ENCODE measurements around the gene MT4.

MT4 gene

GRCh38 chr16:56547949-56548567 lies 16.8 kb upstream of the MT4 start:
- TF ChIP-seq CTCF (IDR thresholded peaks at IDR 0.05; ENCODE audit: low read depth, low read length), result no peak
- no peak overlapping the region for H3K4me3 ChIP-seq (ENCODE audit: low read depth, low read length)

DNA sequence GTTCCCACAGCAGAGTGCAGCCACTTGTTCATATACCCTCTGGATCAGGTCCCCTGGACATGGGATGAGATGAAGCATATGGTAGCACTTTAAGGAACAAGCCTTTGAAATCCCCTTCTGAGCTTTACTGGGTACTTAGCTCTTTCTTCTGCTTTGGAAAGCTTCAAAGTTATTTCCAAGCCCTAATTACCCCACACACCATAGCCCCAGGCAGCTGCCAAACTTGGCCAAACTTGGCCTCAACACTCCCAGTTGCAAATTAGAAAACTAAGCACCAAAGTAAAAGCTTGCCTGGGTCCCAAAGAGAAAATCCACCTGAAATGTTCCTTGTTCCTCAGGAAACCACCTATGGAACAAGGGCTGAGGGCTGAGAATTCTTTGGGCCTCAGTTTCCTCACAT lies 15.7 kb upstream of the MT4 start:
- H3K4me3 ChIP-seq (ENCODE audit: low read depth, low read length), result no peak overlapping the region

DNA sequence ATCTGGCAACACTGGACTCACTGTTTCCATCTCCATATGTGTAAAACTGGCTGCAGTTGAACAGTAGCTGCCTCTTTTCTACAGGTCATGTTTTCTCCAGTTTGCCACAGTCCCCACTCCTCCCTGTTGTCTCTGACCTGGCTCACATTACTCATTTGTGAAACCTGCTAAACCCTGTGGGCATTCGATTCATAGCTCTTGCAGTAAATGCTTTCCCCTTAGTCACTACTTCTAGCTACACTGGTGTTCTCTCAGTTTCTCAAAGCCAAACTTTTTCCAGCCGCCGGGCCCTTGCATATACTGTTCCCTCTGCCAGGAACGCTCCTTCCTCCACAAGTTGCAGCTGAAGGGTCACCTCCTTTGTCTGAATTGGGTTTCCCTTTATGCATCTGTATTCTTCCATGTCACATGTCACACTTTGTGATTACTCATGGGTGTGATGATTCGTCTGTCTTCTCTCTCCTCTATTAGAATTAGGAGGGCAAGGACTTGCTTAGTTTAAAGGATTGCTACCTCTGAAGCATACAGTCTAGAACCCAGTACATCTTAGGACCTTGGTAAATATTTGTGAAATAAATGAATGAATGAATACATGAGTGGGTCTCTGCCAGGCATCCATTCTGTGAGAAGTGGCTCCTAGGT lies 15.0 kb upstream of the MT4 start:
- no peak overlapping the region for H3K4me3 ChIP-seq (ENCODE audit: low read depth, low read length)
- no peak for TF ChIP-seq CTCF (IDR thresholded peaks at IDR 0.05; ENCODE audit: low read depth, low read length)

More for the DNA sequence above, 15.7 kb upstream of the MT4 start:
- no peak for TF ChIP-seq CTCF (IDR thresholded peaks at IDR 0.05; ENCODE audit: low read depth, low read length)

DNA sequence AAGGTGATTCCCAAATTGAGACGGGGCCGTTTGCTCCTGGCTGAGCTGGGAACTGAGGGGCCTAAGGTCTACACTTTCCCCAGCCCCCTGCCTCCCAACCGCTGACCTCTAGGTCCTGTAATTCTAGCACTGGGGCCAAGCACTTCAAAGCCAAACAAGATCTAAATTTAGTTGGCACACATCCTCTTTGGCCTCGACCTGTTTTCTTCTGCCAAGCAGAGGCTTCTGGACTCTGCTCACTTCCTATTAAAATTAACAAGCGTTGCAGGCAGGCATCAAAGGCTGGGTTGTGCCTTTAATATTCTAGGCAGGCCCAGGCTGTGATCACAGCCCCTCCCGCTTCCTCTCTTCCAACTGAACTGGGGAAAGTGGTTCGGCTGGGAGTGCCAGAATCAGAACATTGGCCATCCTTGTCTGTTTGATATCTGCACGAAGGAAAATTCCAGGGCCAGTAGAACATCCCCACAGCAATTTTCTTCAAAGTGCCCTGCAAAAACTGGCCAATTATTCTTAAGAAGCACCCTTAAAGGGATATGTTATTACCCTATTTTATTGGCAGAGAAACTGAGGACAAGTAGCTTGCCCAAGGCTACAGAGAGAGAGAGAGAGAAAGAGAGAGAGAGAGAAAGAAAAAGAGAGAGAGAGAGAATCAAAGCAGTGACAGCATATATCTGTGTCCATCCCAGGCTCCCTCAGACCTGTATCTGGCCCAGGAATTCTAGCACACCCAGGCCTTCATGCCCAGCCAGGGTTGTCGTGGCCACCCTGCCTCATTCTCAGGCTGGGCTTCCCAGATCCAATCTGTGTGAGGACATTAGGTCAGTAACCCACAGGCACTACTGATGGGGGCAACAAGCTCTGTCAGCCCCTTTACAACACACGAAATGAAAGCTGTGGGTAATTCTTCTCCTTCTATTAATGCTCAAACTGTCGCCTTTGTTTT lies 12.8 kb upstream of the MT4 start:
- TF ChIP-seq CTCF (IDR thresholded peaks at IDR 0.05; ENCODE audit: low read depth, low read length), result no peak
- no peak overlapping the region for H3K4me3 ChIP-seq (ENCODE audit: low read depth, low read length)

DNA sequence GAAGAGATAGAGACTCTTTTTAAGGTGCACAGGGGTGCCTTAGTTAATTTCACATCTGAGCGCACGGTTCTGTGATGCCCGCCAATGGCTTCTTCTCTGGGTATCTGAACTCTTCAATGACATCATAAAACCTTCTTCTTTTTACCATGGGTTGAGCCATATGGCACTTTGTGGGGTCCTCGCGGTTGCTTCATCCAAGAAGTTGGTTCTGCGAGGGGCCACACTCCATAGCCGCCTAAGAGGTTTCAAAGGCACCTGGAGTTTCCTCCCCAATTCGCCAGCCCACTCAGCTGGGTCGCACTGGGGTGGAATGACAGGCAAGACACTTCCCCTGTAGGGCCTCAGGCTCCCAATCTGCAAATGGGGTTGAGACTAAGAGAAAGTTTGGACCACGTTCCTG lies 10.4 kb upstream of the MT4 start:
- H3K4me3 ChIP-seq (ENCODE audit: low read depth, low read length), result no peak overlapping the region
- TF ChIP-seq CTCF (IDR thresholded peaks at IDR 0.05; ENCODE audit: low read depth, low read length), result no peak

GRCh38 chr16:56558024-56558747 lies 6.7 kb upstream of the MT4 start:
- H3K4me3 ChIP-seq (ENCODE audit: low read depth, low read length), result no peak overlapping the region
- no peak for TF ChIP-seq CTCF (IDR thresholded peaks at IDR 0.05; ENCODE audit: low read depth, low read length)

All from WI38 (cell line).